Breast epithelium (tissue), 4 donors: Measurements from ENCODE around the gene SUPT6H. TPM values are rescaled to one million over a fixed set of nuclear protein-coding genes. Genes with fewer than 3 reads are reported as not detected.

Experiments
- DNase-seq, 2 donors: peaks; one replicate each; pipeline ENCODE4 v3.0.0-alpha.2; 2019; ENCODE audit warnings: low spot score in 2 of 2
- H3K27ac ChIP-seq, 2 donors: fragments of 200-600 bp; sonication (generic) in 1 of 2; one replicate each; pipeline ENCODE4 v1.5.1; 2016 to 2019; ENCODE audit warnings: mild to moderate bottlenecking in 1 of 2
- H3K27me3 ChIP-seq, 2 donors: fragments of 200-600 bp; sonication (generic) in 1 of 2; one replicate each; pipeline versions ENCODE4 v1.5.1 to v1.6.0; 2017 to 2019; ENCODE audit warnings: control low read depth in 1 of 2, mild to moderate bottlenecking in 1 of 2
- H3K36me3 ChIP-seq: fragments of 200-600 bp; one replicate; pipeline ENCODE4 v1.5.1; 2019
- H3K4me1 ChIP-seq, 2 donors: fragments of 200-600 bp; sonication (generic); one replicate each; pipeline ENCODE4 v1.5.1; 2016 to 2019; ENCODE audit warnings: control low read depth in 1 of 2
- H3K4me3 ChIP-seq, 3 donors: fragments of 200-600 bp; sonication (generic); 1 replicate in 2 of 3; 2 replicates in 1 of 3; pipeline ENCODE4 v1.5.1; 2016 to 2019; ENCODE audit warnings: mild to moderate bottlenecking in 3 of 3, moderate library complexity in 2 of 3
- H3K9me3 ChIP-seq, 2 donors: fragments of 200-600 bp; sonication (generic) in 1 of 2; one replicate each; pipeline ENCODE4 v1.5.1; 2016 to 2019; ENCODE audit warnings: control low read depth in 1 of 2
- CTCF ChIP-seq, 3 donors: fragments of 450-650 bp; IDR thresholded peaks; one replicate each; pipeline ENCODE4 v1.5.1; 2016 to 2017; ENCODE audit warnings: antibody characterized with exemption in 3 of 3, mild to moderate bottlenecking in 3 of 3, moderate library complexity in 3 of 3
- POLR2A ChIP-seq: fragments of 450-650 bp; IDR thresholded peaks from one replicate; pipeline ENCODE4 v1.6.1; 2016; ENCODE audit warnings: antibody characterized with exemption, mild to moderate bottlenecking, moderate library complexity
- POLR2AphosphoS5 ChIP-seq, 3 donors: sonication (generic); formaldehyde crosslinking; IDR thresholded peaks; one replicate each; pipeline ENCODE4 v1.6.1; 2017; ENCODE audit warnings: antibody characterized with exemption in 3 of 3
- intact Hi-C: fragments of 100-400 bp; cut with DNase I; formaldehyde crosslinking; loops from one replicate; pipeline ENCODE4 v1.15.1; 2023; ENCODE audit warnings: low total_unique reads
- total RNA-seq, 3 donors: library from RNA; depleted of rRNA; stranded (reverse); fragments of >200 nt; gene quantifications; one replicate each; pipeline ENCODE4 v1.1.0, GENCODE V29; 2016

The SUPT6H gene
- total RNA-seq, 3 donors from 2014 or later = 62.6 to 69.9 (median 66.7) TPM

DNA sequence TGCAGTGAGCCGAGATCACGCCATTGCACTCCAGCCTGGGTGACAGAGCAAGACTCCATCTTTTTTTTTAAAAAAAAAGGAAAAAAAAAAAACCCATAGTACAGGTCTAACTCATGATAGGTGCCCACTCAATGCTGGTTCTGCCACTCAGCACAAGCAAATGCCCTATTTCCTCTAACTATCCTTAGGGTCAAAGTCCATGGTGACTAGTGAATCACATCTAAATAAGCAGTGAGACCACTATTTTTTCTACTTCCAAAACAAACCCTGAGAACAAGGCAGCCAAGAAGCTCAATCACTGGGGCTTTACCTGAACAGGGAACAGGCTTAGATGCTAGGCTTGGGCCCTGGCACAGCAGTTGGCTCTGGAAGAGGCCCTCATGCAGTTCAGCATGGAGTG, 20.4 kb upstream of the SUPT6H start:
- H3K27me3 ChIP-seq = no peaks in the 10 kb centered on the region
- no peak overlapping the region for H3K4me3 ChIP-seq
- no peak for DNase-seq
- intact Hi-C loops = no loop called here
- H3K4me1 ChIP-seq = peaks cover 0 to 12% of the 10 kb centered on the region in 2 donors
- no peaks in the 10 kb centered on the region for H3K9me3 ChIP-seq
- no peak overlapping the region for H3K27ac ChIP-seq
- peaks cover 17% of the 10 kb centered on the region for H3K36me3 ChIP-seq
- no peak for TF ChIP-seq POLR2AphosphoS5 (IDR thresholded peaks at IDR 0.05)
- TF ChIP-seq CTCF (IDR thresholded peaks at IDR 0.05) = no peak
- no peak for TF ChIP-seq POLR2A

GRCh38 chr17:28643983-28644786, 17.8 kb upstream of the SUPT6H start:
- DNase-seq = no peak
- peak overlapping the region; percentile 87 to 97 (median 97) for H3K4me3 ChIP-seq
- H3K27ac ChIP-seq = peak overlapping the region; percentile 93 to 95
- peaks cover 0 to 13% of the 10 kb centered on the region in 2 donors for H3K4me1 ChIP-seq
- intact Hi-C loops = no loop called here
- H3K36me3 ChIP-seq = no peaks in the 10 kb centered on the region
- no peaks in the 10 kb centered on the region for H3K27me3 ChIP-seq
- no peaks in the 10 kb centered on the region for H3K9me3 ChIP-seq
- TF ChIP-seq CTCF (IDR thresholded peaks at IDR 0.05) (peak; percentile 42 to 53 (median 47)), POLR2A (no peak)

DNA sequence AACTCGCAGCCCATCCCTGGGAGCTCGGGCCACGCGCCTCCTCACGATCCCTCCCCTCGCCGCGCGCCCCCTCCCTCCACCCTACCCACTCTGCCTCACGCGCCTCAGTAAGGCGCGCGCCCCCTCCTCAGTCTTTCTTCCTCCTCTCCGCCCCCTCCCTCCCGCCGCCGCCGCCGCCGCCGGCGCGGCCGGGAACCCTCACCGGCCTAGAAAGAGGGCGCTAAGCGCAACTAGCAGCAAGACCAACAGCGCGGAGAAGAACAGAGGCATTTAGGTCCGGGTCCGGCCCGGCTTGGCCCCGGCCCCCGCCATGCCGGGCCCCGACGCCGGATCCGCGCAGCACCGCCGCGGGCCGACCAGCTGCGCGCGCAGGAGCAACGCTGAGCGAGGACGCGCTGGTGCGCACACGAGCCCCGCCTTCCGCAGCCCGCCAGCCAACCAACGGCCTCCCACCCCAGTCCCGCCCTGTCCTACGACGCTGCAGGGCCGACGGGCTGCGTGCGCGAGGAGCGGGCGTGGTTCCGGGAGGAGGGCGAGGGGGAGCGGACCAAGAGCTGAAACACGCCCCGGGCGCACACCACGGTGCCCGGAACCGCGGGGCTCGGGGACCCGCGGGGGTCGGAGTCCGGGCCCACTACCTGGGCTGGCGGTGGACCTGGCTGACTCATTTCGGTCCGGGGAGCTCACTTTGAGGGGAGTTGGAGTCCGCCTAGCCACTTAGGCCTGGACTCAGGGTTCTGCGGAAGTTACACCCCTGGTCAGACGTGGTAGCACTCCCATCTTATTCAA, 17.0 kb upstream of the SUPT6H start, which contains the start of gene BLTP2:
Gene BLTP2, minus strand, starts transcription at position 372 of the 789 bp plus-strand sequence. Its CDS starts 102 bp downstream, at position 270.
- no peaks in the 10 kb centered on the region for H3K36me3 ChIP-seq
- H3K9me3 ChIP-seq = no peaks in the 10 kb centered on the region
- TF ChIP-seq POLR2A = peak; percentile 85
- peak; percentile 75 to 94 (median 85) for TF ChIP-seq POLR2AphosphoS5 (IDR thresholded peaks at IDR 0.05)
- TF ChIP-seq CTCF (IDR thresholded peaks at IDR 0.05) = peak; percentile 25 to 57 (median 25)
- H3K4me1 ChIP-seq = peaks cover 0 to 13% of the 10 kb centered on the region in 2 donors
- intact Hi-C loops = no loop called here
- peak within 1 kb of the TSS; percentile 87 to 97 (median 97) for H3K4me3 ChIP-seq
- no peaks in the 10 kb centered on the region for H3K27me3 ChIP-seq
- peak; percentile 94 to 96 for DNase-seq
- H3K27ac ChIP-seq = peak within 1 kb of the TSS; percentile 93 to 95

DNA sequence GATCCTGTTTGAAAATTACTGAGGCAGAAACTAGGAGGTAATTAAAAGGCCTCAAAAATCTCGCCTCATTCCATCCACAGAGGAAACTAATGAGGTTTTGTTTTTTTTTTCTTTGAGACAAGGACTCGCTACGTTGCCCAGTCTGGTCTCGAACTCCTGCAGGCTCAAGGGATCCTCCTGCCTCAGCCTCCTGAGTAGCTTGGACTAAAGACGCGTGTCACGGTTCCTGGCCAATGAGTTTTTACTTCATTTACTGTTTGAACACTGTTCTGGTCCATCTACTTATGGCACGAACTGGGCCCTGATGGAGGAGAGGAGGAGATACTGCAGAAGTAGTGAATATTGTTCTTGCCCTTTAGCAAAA, 16.4 kb upstream of the SUPT6H start:
- Histone ChIP-seq H3K36me3 (no peaks in the 10 kb centered on the region), H3K9me3 (no peaks in the 10 kb centered on the region), H3K27me3 (no peaks in the 10 kb centered on the region), H3K4me3 (peak overlapping the region; percentile 87 to 97 (median 97)), H3K4me1 (peaks cover 0 to 13% of the 10 kb centered on the region in 2 donors), H3K27ac (peak overlapping the region; percentile 93 to 95)
- intact Hi-C loops = no loop called here
- no peak for DNase-seq
- TF ChIP-seq CTCF (IDR thresholded peaks at IDR 0.05) (no peak), POLR2A (no peak), POLR2AphosphoS5 (IDR thresholded peaks at IDR 0.05) (no peak)
